Fibroblast of lung (primary cell): ENCODE data around the gene HCFC1. TPM values are rescaled to one million over a fixed set of nuclear protein-coding genes. Genes with fewer than 3 reads are reported as not detected.

Experiments used
- DNase-seq, 2 donors: peaks; one replicate each; pipeline versions ENCODE4 v3.0.0 to v3.0.0-alpha.2; 2010; ENCODE audit warnings: low read depth in 2 of 2
- H2AFZ ChIP-seq: 2 replicates; pipeline ENCODE4 v1.5.1; 2012; ENCODE audit warnings: low read length, control low read depth, inconsistent platforms
- H3K27ac ChIP-seq: 2 replicates; pipeline ENCODE4 v1.5.1; 2011; ENCODE audit warnings: low read length, control low read depth; ENCODE audit not compliant: insufficient read depth
- H3K27me3 ChIP-seq: 2 replicates; pipeline ENCODE4 v1.5.1; 2011; ENCODE audit warnings: mild to moderate bottlenecking, low read length; ENCODE audit not compliant: control insufficient read depth, insufficient read depth
- H3K36me3 ChIP-seq: 2 replicates; pipeline ENCODE4 v1.5.1; 2011; ENCODE audit warnings: low read length; ENCODE audit not compliant: control insufficient read depth, insufficient read depth
- H3K4me1 ChIP-seq: 2 replicates; pipeline ENCODE4 v1.5.1; 2011; ENCODE audit warnings: low read length; ENCODE audit not compliant: control insufficient read depth, insufficient read depth; ENCODE audit errors: extremely low read depth
- H3K4me2 ChIP-seq: 2 replicates; pipeline ENCODE4 v1.5.1; 2011; ENCODE audit warnings: low read length, control low read depth; ENCODE audit not compliant: insufficient read depth; ENCODE audit errors: extremely low read depth
- H3K4me3 ChIP-seq, 4 experiments: fragments of 200-600 bp in 1 of 4; sonication (generic) in 1 of 4; replicated peaks in 1 of 4; 2 replicates each; pipeline ENCODE4 v1.5.1; 2011 to 2016; ENCODE audit warnings: low read length in 4 of 4, low read depth in 3 of 4, mild to moderate bottlenecking in 3 of 4, control low read depth in 2 of 4, inconsistent platforms in 1 of 4, mixed read lengths in 1 of 4; ENCODE audit not compliant: insufficient read depth in 1 of 4; ENCODE audit errors: control extremely low read depth in 1 of 4
- H3K79me2 ChIP-seq: 2 replicates; pipeline ENCODE4 v1.5.1; 2012; ENCODE audit warnings: mild to moderate bottlenecking, low read length, inconsistent platforms; ENCODE audit not compliant: control insufficient read depth, insufficient read depth
- H3K9ac ChIP-seq: 2 replicates; pipeline ENCODE4 v1.5.1; 2011; ENCODE audit warnings: mild to moderate bottlenecking, low read length, control low read depth; ENCODE audit not compliant: insufficient read depth
- H3K9me3 ChIP-seq: 2 replicates; pipeline ENCODE4 v1.5.1; 2012; ENCODE audit warnings: low read depth, low read length; ENCODE audit not compliant: control insufficient read depth, insufficient read depth
- H4K20me1 ChIP-seq: 2 replicates; pipeline ENCODE4 v1.5.1; 2011; ENCODE audit warnings: low read length; ENCODE audit not compliant: control insufficient read depth, insufficient read depth; ENCODE audit errors: extremely low read depth
- CTCF ChIP-seq, 2 donors: IDR thresholded peaks in 1 of 2; conservative IDR thresholded peaks in 1 of 2; 1 replicate in 1 of 2; 2 replicates in 1 of 2; pipeline ENCODE4 v1.5.1; 2011 to 2012; ENCODE audit warnings: low read length in 2 of 2, control low read depth in 1 of 2, inconsistent platforms in 1 of 2, low read depth in 1 of 2, mild to moderate bottlenecking in 1 of 2
- EZH2 ChIP-seq: IDR thresholded peaks from 2 replicates; pipeline ENCODE4 v1.5.1; 2012; ENCODE audit warnings: low read length, control low read depth, mild to moderate bottlenecking; ENCODE audit errors: missing control alignments
- polyA plus RNA-seq, 2 donors: library from polyadenylated mRNA; depleted of rRNA in 1 of 2; stranded (reverse) in 1 of 2; unstranded in 1 of 2; fragments of >200 nt; gene quantifications; 2 replicates each; pipeline ENCODE4 v1.2.1, GENCODE V29; 2011 to 2012; ENCODE audit warnings: missing spikeins in 1 of 2
- total RNA-seq: library from RNA; depleted of rRNA; stranded (reverse); fragments of >200 nt; gene quantifications from 2 replicates; pipeline ENCODE4 v1.2.1, GENCODE V29; 2014

The HCFC1 gene
- total and polyA plus RNA-seq, 2 donors (not counting 1 experiment from before 2014, with no cell fraction given) = 3.0 to 10.2 TPM

- Histone ChIP-seq H3K4me3 (no peak overlapping the region), H3K4me1 (peaks cover 2% of the 10 kb centered on the region), H2AFZ (no peak overlapping the region), H3K9me3 (no peaks in the 10 kb centered on the region), H4K20me1 (no peaks in the 10 kb centered on the region), H3K36me3 (peaks cover 27% of the 10 kb centered on the region), H3K79me2 (no peaks in the 10 kb centered on the region), H3K9ac (no peak overlapping the region), H3K27ac (no peak overlapping the region), H3K4me2 (no peak overlapping the region), H3K27me3 (no peaks in the 10 kb centered on the region)
- TF ChIP-seq EZH2 (no peak), CTCF (conservative IDR thresholded peaks at IDR 0.05 in 1 of 2, IDR thresholded peaks at IDR 0.05 in 1 of 2; ENCODE audit: low read depth in 1 of 2, low read length in 2 of 2) (no peak)
- no peak for DNase-seq
These were observed 22.5 kb downstream of the HCFC1 start for GRCh38 chrX:153948847-153949805.

- Histone ChIP-seq H3K79me2 (no peaks in the 10 kb centered on the region), H3K4me3 (no peak overlapping the region), H3K27ac (no peak overlapping the region), H4K20me1 (no peaks in the 10 kb centered on the region), H3K9me3 (no peaks in the 10 kb centered on the region), H3K4me1 (no peaks in the 10 kb centered on the region), H3K9ac (no peak overlapping the region), H3K27me3 (no peaks in the 10 kb centered on the region), H2AFZ (no peak overlapping the region), H3K4me2 (no peak overlapping the region), H3K36me3 (peaks cover 19% of the 10 kb centered on the region)
- DNase-seq = no peak
- TF ChIP-seq CTCF (conservative IDR thresholded peaks at IDR 0.05 in 1 of 2, IDR thresholded peaks at IDR 0.05 in 1 of 2; ENCODE audit: low read depth in 1 of 2, low read length in 2 of 2) (no peak), EZH2 (no peak)
These were observed 23.6 kb downstream of the HCFC1 start for GRCh38 chrX:153948002-153948466.

- Histone ChIP-seq H3K27ac (no peak overlapping the region), H3K4me2 (no peak overlapping the region), H3K36me3 (peaks cover 15% of the 10 kb centered on the region), H3K9ac (no peak overlapping the region), H3K9me3 (no peaks in the 10 kb centered on the region), H4K20me1 (no peaks in the 10 kb centered on the region), H3K4me1 (no peaks in the 10 kb centered on the region), H2AFZ (no peak overlapping the region), H3K27me3 (no peaks in the 10 kb centered on the region), H3K4me3 (no peak overlapping the region), H3K79me2 (no peaks in the 10 kb centered on the region)
- peak; percentile 63 to 84 for TF ChIP-seq CTCF (conservative IDR thresholded peaks at IDR 0.05 in 1 of 2, IDR thresholded peaks at IDR 0.05 in 1 of 2; ENCODE audit: low read depth in 1 of 2, low read length in 2 of 2)
- TF ChIP-seq EZH2 = no peak
- peak; percentile 62 to 80 for DNase-seq
These were observed 24.4 kb downstream of the HCFC1 start for GRCh38 chrX:153947009-153947769.
